ENCODE data around the gene ALG2.

Gene ALG2

DNA sequence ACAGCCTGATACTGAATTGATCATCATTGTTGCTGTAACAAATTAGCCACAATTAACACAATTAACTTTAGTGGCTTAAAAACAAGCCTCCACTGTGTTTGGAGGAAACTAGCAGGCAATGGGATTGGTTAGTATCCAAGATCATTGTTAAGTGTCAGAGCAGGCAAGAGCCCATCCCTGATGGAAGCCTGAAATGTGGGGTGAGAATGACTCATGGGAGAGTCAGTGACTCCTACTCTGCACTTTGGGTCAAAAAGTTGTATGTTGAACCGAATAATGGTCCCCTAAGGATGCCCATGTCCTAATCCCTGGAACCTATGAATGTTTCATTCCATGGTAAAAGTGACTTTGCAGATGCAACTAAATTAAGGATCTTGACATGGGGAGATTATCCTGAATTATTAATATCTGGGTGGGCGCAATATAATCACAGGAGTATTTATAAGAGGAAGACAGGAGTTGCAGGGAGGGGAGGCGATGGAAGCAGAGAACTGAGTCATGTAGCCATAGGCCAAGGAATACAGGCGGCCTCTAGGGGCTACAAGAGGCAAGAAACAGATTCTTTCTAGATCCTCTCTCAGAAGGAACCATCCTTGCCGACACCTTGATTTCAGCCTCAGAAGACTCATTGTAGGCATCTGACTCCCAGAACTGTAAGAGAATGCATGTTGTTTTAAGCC lies 28.8 kb downstream of the ALG2 start:
- peak; percentile 30 for DNase-seq (ENCODE audit: low spot score)

DNA sequence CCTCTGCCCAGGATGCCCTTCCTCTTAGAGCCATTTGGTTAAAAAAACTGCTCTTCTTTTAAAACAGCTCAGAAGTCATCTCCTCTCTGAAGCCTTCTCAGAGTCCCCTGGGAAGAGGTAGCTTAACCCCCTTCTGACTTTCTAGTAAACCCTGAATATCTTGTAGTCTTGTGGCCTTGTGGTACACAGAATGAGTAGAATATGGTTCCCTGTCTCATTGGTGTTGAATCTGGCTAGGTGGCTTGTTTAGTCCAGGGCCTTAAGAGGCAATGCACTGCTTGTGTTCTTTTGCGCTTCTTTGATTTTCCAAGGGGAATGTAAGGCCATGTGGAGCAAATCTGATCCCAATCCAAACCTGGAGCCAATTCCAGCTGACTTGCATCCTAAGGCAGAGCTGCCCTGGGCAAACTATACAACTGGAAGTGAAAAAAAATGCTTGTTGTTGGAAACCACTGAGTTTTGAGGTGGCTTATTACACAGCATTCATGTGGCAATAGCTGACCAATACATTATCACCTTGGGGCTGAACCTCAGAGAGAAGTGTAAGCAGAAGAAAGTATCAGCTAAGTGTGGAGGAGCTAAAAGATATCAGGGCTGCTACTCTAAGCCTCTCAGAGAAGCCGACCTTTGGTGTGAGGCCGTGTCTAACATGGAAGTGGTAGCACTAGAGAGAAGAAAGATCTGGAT lies 31.0 kb downstream of the ALG2 start:
- no peak for DNase-seq (ENCODE audit: low spot score)

DNA sequence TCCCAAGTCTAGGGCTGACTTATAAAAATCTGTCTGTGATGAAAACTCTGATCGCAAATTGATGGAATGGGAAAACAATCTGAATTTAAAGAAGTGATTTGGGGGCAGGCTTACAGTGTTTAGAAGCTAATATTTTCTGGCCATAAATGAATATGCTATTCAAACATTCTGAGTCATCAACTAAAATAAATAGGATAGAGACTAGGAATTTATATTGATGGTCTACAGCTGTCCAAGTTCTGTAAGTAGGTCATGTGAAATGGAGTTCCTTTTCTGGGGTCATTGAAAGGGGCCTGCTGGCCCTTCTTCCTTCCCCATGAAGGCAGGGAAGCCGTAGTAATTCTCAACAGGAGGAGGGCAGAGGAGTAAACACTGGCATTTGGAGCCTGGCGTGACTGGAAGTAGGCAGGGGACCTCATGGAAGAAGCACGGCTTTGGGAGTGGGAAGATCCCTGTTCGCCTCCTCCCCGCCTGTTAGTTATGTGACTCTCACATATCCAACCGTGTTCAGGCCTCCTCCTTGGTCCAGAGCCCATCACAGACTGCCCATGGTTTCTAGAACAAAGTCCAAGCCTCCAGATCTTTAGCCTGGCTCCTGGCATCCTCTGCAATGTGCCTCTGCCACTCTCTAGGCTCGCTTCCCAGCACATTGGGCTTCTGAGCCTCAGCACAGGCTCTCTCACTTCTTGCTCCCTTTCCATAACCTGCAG lies 31.7 kb downstream of the ALG2 start:
- DNase-seq (ENCODE audit: low spot score), result no peak

DNA sequence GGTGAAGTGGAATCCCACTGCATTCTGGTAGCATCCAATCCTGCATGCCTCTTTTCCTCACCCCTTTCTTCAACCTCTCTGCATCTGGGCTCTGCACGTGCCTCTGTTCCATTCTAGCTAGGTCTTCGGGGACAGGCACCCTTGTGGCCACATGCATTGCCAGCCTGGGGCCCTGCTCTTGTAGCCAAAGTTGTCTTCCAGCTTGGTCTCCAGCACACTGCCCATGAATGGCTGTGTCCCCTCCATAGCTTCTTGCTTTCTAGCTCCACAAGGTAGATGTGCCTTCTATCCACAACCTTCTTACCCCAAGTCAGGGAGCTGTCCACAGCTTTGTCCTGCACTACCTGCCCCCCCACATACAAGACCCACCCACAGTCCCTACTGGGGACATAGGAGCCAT lies 32.6 kb downstream of the ALG2 start:
- DNase-seq (ENCODE audit: low spot score), result no peak

DNA sequence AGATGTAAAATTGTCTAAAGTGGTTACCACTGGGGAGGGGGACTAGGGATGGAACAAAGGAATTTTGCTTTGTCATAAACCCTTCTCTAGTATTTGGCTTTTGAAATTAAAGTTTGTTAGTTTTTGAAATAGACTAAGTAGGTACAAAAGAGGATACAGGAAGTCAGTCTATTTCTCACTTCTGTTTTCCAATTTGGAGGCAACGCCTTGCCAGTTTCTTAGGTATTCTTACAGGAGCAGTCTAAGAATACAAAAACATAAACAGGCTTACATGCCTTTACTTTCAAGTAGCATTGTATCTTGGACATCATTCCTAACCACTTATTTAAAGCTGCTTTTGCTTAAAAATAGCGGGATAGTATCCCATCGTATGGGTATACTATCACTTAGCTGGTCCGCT lies 34.4 kb downstream of the ALG2 start:
- no peak for DNase-seq (ENCODE audit: low spot score)

DNA sequence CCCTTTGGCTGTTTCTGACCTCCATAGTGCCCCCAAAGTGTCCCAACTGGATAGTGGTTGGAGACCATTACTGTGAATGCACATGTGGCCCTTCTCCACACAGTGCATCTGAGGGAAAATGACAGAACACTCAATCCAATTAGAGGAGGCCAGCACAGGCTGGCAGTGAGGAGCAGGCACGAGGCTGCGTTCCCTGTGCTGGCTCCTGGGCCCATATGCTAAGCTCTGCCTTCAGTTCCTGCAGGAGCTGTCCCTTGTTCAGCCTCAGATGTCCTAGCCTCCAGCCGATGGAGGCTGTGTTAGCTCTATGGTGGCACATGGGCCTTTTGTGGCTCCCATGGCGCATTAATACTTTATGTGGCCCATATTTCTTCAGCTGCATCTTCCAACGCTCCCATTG lies 35.8 kb downstream of the ALG2 start:
- no peak for DNase-seq (ENCODE audit: low spot score)

DNA sequence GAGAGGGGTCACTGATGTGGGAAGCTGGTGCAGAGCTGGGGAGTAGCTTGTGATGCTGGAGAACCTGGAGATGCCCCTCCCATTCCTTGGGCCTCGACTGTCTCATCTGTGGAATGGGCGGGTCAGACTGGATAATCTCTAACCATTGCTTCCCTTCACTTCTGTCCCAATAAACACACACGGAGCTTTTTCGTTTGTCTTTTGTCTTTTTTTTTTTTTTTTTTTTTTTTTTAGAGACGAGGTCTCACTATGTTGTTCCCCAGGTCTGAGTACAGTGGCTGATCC lies 36.5 kb downstream of the ALG2 start:
- DNase-seq (ENCODE audit: low spot score), result no peak

DNA sequence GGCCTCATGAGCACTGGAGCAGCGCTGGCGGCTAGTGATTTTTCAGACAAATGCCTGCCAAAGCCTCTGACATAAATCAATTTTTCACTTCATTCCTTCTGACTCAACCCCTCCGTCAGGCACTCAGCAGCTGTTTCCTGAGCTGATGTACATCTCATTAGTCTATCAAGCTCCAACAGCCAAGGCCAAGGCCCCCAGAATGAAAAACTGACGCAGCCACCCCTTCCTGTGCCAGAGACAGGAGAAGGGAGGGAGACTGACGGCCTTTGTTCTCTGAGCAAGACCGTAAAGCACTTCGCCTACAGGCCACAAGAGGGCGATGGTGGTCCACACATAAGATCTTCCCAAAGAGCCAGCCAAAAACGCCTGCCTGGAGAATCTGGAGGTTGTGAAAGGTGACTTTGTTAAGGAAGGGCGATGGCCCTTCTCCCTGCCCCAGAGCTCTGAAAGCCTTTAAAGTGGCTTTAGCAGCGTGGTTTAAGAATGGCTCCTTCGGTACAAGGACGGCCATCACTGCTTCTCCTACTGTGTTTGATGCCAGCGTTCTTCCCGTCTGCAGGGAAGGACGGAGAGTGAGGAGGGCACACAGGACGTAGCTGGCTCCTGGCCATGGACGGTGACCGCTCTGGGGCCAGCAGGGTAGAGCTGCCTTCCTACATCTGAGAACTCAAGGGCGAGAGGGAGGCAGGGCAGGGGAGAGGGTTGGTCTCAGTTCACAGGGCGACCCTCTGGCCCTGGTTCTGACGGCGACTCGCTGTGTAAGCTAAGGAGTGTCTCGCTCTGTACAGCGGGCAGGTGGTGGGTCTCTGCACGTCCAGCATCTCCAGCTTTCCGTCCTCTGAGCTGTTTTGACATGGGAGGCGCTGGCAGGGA lies 37.0 kb downstream of the ALG2 start:
- DNase-seq (ENCODE audit: low spot score), result peak; percentile 90

DNA sequence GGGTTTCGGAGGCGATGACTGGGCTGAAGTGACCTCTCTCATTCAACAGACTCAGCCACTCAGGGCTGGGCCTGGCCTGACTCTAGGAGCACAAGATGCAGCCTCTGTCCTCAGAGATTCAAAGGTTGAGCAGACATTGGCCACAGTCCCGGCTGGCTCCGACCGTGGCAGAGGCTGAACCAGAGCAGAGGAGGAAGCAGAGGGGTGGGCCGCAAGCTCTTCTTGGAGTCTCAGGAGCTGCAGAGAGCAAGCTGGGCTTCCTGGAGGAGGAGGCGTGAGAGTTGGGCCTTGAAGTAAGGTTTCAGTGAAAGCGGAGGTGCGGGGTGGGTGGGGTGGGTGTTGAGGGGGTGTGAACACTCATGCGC lies 37.6 kb downstream of the ALG2 start:
- DNase-seq (ENCODE audit: low spot score), result no peak

DNA sequence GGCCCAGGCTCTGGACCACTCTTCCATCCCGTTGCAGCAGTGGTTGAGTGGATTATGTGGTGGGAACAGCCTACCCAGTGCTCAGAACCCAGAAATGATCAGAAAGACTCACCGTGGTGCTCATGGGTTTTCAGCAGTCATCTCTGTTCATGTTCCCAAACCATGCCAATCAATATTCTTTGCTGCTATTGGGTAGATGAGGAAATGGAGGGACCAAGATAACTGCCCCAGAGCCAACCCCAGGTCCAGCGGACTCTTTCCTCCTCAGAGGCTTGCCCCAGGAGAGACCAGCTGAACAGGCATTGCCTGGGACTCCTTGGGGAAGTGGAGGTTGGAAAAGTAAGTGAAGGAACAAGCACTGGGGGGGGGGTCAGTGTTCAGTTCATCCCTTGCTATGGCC lies 38.1 kb downstream of the ALG2 start:
- DNase-seq (ENCODE audit: low spot score), result no peak

DNA sequence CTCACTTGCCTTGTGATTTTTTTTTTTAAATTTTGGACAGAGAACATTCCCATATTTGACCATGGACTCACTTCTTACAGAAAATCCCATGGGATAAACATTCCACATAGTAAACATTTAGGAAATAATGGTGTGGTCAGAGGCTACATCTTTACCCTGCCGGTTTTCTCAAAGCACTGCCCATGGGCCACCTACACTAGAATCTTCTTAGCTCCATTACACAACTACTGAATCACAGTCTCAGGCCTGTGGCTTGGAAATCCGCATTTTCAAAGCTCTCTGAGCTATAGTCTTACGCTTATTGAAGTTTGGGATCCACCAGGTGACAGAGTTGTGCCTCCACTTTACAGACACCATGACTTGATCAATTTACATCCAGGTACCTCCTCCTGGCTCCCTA lies 39.4 kb downstream of the ALG2 start:
- DNase-seq (ENCODE audit: low spot score), result no peak

DNA sequence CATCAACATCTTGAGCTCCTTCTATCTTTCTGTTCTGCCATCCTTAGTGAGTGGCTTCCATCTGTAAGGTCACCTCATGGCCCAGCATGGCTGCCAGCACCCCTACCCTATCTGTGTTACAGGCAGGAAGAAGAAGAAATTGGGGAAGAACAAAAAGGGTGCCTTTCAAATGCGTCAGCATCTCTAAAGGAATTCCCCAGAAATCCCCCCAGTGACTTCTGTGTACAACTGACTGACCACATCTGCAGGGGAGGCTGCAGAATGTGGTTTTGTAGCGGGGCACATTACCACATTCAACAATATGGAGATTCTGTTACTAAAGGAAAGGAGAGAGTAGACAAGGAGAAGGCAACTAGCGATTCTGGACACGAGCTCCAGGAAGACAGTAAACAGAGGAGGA lies 40.1 kb downstream of the ALG2 start:
- DNase-seq (ENCODE audit: low spot score), result no peak

DNA sequence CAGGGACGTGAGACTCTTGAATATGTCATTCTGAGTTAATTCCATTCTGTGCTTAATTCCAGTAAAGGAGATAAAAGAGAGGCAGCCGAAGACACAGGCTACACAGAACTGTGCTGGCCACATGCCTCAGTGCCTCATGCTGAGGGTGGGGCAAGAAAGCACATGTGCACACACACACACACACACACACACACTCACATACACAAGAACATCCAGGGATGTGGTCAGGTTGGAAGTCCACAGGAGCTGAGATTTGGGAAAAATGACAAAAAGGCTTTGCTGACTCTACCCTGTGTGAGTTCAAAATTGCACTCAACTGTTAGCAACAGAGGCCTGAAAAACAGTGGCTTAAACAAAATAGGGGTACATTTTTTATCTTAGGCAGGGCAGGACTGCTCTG lies 40.5 kb downstream of the ALG2 start:
- no peak for DNase-seq (ENCODE audit: low spot score)

DNA sequence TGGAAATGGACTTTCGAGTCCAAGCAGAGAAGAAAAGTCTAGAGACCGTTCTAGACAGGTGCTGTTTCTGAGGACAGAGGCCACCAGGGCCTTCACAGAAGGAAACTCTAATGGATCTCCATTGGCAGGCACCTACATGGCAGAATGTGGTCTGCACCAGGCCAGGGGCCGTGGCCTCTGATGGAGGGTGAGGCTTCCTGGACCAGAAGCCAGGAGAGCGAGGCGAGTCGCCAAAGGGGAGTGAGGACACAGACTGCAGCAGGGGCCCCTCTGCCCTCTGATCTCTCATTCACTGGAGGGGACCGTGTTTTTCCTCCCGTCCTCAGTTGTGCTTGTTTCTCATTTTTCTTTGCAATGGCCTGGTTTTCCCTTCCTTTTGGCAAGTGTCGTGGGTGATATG lies 41.1 kb downstream of the ALG2 start:
- no peak for DNase-seq (ENCODE audit: low spot score)

DNA sequence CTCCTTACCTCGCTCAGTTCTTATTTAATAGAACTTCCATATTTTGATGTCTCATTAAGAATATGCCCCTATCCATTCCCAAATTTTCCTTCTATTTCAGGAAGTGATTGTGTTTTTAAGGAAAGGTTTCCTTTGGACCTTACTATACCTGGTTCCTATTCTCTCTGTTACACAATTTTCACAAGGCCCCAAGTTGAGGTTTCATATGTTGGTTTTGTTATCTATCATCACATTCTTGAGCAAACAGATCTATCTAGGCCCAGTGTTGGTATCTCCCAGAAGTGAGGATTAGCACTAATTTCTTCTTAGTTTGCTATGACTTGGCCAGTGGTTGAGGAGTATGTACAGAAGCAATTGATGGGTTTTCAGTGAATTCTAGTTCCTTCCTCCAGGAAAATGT lies 41.5 kb downstream of the ALG2 start:
- no peak for DNase-seq (ENCODE audit: low spot score)

DNA sequence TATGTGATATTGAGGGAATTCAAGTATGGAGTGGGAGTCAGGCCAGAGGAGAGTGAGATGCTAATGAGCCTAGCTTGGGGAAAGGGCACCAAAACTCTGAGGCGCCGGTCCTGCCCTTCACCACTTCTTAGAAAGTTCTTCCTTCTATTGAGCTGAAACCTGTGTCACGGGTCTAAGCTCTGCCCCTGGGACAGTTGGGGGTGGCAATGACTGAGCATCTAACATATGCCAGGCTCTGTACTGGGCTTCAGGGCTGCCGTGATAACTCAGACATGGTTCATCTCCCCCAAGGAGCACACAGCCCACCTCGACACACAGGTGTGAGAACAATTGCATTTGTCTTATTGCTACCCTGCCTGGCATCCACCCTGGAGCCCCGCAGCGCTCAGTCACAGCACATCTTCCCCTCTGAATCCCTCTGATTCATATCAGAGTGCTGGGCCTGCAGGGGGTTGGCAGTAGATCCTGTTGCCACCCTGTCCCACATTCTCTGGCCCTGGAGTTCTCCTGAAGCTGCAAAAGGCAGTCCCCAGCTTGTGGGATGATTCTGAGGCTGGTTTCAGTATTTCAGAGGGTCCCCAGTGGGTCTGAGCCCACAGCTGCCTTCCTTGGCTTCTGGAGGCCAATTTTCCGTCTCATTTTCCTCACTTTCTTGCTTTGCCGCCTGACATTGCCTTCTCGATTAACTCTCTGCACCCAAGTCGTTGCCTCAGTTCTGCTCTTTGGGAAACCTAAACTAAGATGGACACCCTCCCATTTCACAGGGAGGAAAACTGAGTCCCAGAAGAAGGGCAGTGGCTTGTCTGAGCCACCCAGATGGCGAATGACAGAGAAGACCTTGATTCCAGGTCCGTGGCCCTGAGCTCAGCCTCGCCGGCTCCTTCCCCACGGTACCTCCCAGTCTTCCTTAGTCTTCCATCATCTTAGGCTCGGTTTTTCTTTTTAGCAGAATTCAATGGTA lies 42.5 kb downstream of the ALG2 start:
- DNase-seq (ENCODE audit: low spot score), result no peak

DNA sequence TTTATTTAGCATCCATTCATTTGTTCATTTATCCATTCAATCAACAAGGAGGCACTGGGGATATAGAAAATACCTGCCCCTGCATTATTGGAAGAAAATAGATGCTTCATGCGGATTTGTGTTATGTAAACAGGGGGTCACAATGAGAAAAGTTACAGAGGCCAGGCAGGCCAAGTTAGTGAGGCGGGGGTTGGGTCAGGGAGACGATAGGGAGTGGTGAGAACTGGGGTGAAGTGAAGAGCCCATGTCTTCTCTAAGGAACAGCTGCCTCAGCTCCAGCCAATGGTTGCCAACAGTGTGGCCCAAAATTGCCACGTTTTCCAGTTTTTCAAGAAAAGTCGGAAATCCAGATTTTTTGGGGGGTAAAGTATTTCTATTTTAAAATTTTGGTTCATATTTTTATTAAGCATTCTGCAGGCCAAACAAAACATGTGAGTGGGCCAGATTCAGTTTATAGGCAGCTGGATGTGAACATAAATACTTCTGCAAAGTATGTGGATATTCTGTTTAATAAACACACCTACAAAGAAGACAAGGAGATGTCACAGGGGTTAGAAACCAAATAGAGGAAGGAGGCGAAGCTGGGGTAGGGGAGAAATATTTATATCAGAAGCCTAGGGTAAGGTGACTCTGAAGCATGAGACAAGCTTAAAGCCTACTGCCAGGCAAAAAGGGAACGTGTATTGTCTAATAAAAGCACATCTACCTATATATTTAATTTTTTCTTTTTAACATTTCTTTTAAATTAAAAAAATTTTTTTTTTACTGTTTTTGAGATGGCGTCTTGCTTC lies 44.0 kb downstream of the ALG2 start:
- no peak for DNase-seq (ENCODE audit: low spot score)

DNA sequence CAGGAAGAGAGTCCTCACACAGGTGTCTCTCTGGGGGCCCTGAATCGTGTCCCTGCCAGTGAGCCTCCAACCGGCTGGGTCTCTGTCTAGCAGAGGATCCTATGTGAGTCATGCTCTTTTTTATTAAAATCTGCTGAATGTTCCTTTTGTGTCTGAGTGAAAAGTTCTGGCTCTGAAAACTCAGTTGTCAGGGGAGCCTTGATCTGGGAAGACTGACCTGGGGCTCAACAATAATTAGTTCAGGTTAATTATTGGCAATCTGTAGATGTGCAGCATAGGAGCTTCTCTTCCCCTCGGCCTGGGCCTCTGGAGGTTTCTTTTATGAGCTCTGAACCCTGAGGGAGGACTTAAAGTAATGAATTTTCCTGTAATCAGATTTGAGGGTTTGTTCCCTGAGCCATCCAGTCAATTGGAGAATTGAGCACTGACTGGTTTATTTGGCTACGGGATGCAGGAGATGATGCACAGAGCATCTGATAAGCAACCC lies 45.2 kb downstream of the ALG2 start:
- DNase-seq (ENCODE audit: low spot score), result no peak

DNA sequence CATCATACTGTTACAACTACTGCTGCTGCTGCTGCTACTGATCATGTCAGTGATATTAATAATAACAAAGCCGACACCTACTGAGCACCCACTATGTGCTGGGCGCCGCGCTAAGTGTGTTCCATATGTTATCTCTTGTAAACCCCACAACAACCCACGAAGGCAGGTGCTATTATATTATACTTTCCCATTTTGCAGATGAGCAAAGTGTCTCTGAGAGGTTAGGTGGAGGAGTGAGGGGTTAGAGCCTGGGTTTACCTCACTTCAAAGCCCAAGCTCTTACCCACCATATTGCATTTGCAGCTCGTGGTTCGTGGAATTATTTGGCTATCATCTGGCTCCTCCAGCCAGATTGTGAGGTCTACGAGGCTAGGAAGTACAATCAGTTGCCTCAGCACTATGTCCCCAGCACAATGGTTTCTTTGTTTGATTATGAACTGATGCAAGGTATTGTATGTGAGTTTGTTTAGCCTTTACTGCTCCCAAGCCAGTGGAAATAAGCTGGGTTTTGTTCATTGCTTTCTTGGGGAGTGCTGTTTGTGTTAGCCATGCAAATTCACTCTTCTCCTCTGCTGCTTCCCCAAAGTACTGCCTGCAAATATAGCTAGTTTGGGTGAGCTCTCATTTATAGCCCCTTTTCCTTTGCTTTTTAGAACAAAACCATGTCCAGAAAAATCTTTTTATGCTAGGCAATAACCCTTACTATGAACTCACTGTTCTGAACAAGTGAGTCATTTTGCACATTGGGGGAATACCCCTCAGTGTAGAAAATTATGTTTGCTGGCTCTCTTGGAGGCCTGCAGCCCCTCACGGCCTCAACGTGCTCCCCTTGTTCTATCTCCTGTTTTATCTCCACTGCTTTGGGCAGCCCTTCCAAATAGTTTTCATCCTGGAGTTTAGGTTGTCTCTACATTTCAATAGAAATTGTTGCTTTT lies 47.9 kb downstream of the ALG2 start:
- DNase-seq (ENCODE audit: low spot score), result no peak

Data from GM03348 (cell line).